Thyroid gland (tissue), 4 donors: ENCODE measurements around the gene ARHGEF1. TPM values are rescaled to one million over a fixed set of nuclear protein-coding genes. Genes with fewer than 3 reads are reported as not detected.

Experiments
- DNase-seq, 2 donors: peaks; one replicate each; pipeline ENCODE4 v3.0.0-alpha.2; 2019
- H3K27ac ChIP-seq, 3 donors: fragments of 200-600 bp; sonication (generic); 1 replicate in 2 of 3; 2 replicates in 1 of 3; pipeline ENCODE4 v1.5.1; 2016 to 2019; ENCODE audit warnings: mild to moderate bottlenecking in 1 of 3, moderate library complexity in 1 of 3
- H3K27me3 ChIP-seq: fragments of 200-600 bp; sonication (generic); one replicate; pipeline ENCODE4 v1.5.1; 2019
- H3K36me3 ChIP-seq, 2 donors: fragments of 200-600 bp; sonication (generic); one replicate each; pipeline ENCODE4 v1.5.1; 2016 to 2019
- H3K4me1 ChIP-seq, 2 donors: fragments of 200-600 bp; sonication (generic); one replicate each; pipeline ENCODE4 v1.5.1; 2017 to 2019
- H3K4me3 ChIP-seq, 3 donors: fragments of 200-600 bp; sonication (generic); replicated peaks in 1 of 3; 1 replicate in 2 of 3; 2 replicates in 1 of 3; pipeline ENCODE4 v1.5.1; 2016; ENCODE audit warnings: mild to moderate bottlenecking in 1 of 3
- H3K9me3 ChIP-seq: fragments of 200-600 bp; sonication (generic); one replicate; pipeline ENCODE4 v1.5.1; 2017
- POLR2A ChIP-seq, 2 donors: fragments of 450-650 bp; IDR thresholded peaks; one replicate each; pipeline ENCODE4 v1.6.1; 2017; ENCODE audit warnings: antibody characterized with exemption in 2 of 2, mild to moderate bottlenecking in 2 of 2, moderate library complexity in 1 of 2
- WGBS, 2 donors: methylation state at CpG; one replicate each; pipeline ENCODE4 v1.1.5; 2017; 5-methylcytosine and 5-hydroxymethylcytosine counted together
- intact Hi-C: fragments of 100-400 bp; cut with DNase I; formaldehyde crosslinking; loops from one replicate; pipeline ENCODE4 v1.15.1; 2023
- total RNA-seq, 4 donors: library from RNA; depleted of rRNA; stranded (reverse); fragments of >200 nt; gene quantifications; one replicate each; pipeline ENCODE4 v1.2.3, GENCODE V29; 2016
- TF ChIP-seq, protein P1 (sequence below), 6 experiments: fragments of 200-600 bp in 3 of 6; fragments of 450-650 bp in 3 of 6; sonication (generic) in 3 of 6; IDR thresholded peaks; one replicate each; pipeline ENCODE4 v1.5.1; 2016 to 2019; ENCODE audit warnings: antibody characterized with exemption in 6 of 6, mild to moderate bottlenecking in 2 of 6, inconsistent platforms in 1 of 6, moderate library complexity in 1 of 6

ARHGEF1 gene
- total RNA-seq, 4 donors from 2014 or later, result 34.5 to 52.6 (median 42.9) TPM

DNA sequence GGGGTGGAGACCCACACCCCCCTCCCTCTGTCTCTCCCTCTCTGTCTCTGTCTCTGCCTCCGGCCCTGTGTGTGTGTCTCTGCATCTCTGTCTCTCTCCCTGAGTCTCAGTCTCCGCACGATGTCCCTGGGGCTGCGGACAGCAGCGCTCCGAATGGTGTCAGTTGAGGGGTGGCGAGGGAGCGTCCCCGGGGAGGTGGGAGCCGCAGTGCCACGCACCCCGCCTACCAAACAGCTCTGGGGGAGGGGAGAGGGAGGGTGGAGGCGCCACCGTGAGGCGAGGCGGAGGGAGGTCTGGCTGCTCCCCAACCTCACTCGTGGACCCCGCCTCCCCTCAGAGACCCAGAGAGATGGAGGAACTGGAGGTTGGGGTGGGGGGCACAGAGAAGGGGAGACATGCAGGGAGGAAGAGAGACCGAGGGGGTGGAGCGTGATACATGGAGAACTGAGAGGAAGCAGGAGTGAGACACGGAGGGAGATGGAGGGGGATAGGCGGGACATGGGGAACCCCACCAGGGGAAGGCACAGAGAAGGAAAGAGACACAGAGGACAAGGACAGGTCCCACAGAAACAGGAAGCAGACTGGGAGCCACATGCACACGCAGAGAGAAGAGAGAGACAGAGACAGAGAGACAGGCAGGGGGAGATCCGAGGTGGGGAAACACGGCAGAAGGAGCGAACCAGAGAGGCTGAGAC, 38.0 kb downstream of the ARHGEF1 start:
- H3K27ac ChIP-seq, result no peak overlapping the region
- H3K4me1 ChIP-seq, result no peaks in the 10 kb centered on the region
- H3K9me3 ChIP-seq, result no peaks in the 10 kb centered on the region
- H3K36me3 ChIP-seq, result no peaks in the 10 kb centered on the region
- DNase-seq, result no peak
- 4 to 8% methylated on average over 11 to 26 of the region's 26 CpGs for WGBS, 2 donors
- intact Hi-C loops, result no loop called here
- peaks cover 12% of the 10 kb centered on the region for H3K27me3 ChIP-seq
- H3K4me3 ChIP-seq, result no peak overlapping the region
- TF ChIP-seq POLR2A (IDR thresholded peaks at IDR 0.05), result no peak
- TF ChIP-seq, protein P1, sequence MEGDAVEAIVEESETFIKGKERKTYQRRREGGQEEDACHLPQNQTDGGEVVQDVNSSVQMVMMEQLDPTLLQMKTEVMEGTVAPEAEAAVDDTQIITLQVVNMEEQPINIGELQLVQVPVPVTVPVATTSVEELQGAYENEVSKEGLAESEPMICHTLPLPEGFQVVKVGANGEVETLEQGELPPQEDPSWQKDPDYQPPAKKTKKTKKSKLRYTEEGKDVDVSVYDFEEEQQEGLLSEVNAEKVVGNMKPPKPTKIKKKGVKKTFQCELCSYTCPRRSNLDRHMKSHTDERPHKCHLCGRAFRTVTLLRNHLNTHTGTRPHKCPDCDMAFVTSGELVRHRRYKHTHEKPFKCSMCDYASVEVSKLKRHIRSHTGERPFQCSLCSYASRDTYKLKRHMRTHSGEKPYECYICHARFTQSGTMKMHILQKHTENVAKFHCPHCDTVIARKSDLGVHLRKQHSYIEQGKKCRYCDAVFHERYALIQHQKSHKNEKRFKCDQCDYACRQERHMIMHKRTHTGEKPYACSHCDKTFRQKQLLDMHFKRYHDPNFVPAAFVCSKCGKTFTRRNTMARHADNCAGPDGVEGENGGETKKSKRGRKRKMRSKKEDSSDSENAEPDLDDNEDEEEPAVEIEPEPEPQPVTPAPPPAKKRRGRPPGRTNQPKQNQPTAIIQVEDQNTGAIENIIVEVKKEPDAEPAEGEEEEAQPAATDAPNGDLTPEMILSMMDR (IDR thresholded peaks at IDR 0.05), result no peak

DNA sequence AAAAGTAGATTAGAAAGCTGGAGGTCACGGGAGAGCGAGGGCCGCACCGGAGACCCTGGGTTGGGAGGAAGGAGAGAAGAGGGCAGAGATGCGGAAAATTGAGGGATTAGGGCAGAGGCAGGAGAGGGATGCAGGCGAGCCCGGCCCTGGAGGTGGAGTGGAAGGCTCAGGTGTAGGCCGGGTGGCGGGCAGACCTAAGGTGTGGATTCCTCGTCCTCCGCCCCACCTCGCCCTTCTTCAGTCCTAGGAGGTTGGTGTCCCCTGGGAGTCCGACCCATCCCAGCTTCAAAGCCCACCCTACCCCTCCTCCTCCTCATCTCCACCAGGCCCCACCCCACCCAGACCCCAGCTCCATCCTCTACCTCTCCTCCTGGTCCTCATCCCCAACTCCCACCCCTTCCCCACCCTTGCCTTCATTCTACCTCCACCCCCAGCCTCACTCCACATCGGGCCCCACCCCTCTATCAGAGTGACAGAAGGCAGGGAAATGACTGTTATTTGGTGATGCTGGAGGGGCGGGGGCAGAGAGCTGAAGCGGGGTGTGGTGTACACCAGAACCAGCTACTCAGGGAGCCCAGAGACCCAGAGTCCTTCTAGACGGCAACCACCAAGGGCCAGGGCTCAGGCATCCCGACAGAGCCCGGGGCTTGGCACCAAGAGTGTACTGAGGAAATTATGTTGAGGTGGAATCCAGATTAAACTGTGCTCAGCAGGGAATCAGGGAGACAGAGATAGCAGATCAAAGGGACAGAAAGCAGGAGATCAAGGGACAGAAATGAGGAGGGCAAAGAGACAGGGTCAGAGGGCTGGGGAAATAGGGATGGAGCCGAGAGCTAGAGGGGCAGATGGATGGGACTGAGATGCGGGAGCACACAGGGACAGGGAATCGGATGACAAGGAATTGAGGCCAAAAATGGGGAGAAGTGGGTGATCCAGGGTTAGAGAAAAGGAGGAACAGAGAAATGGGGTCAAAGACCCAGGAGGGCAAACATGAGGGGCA, 38.9 kb downstream of the ARHGEF1 start:
- no peak overlapping the region for H3K27ac ChIP-seq
- no peaks in the 10 kb centered on the region for H3K9me3 ChIP-seq
- WGBS, 2 donors, result 6 to 14% methylated on average over 22 of the region's 22 CpGs
- intact Hi-C loops, result no loop called here
- H3K4me1 ChIP-seq, result no peaks in the 10 kb centered on the region
- H3K27me3 ChIP-seq, result peaks cover 12% of the 10 kb centered on the region
- no peak overlapping the region for H3K4me3 ChIP-seq
- DNase-seq, result no peak
- no peak for TF ChIP-seq POLR2A (IDR thresholded peaks at IDR 0.05)
- TF ChIP-seq, protein P1 (IDR thresholded peaks at IDR 0.05), result no peak
- no peaks in the 10 kb centered on the region for H3K36me3 ChIP-seq

DNA sequence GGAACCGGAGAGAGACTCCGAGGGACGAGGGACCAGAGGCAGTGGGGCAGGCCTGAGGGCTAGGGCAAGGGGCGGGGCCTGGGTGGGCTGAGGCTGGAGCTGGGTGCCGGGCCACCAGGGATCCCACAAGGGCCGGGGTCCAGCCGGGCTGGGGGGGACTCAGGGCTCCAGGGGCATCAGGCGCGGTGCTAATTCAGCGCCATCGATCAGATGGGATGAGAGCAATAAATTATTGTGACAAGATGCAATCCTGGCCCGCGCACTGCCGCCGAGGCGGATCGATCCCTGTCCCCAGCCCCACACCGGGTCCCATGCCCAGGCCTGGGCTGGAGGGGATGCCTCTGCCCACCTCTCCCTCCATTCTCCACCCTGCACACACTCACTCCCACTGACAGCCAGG, 39.6 kb downstream of the ARHGEF1 start:
- H3K9me3 ChIP-seq, result no peaks in the 10 kb centered on the region
- no peak overlapping the region for H3K4me3 ChIP-seq
- H3K27me3 ChIP-seq, result peaks cover 16% of the 10 kb centered on the region
- WGBS, 2 donors, result 6 to 8% methylated on average over 9 to 11 of the region's 18 CpGs
- no peak for DNase-seq
- no peak for TF ChIP-seq POLR2A (IDR thresholded peaks at IDR 0.05)
- TF ChIP-seq, protein P1 (IDR thresholded peaks at IDR 0.05), result no peak
- no peak overlapping the region for H3K27ac ChIP-seq
- no peaks in the 10 kb centered on the region for H3K4me1 ChIP-seq
- no peaks in the 10 kb centered on the region for H3K36me3 ChIP-seq
- intact Hi-C loops, result no loop called here

DNA sequence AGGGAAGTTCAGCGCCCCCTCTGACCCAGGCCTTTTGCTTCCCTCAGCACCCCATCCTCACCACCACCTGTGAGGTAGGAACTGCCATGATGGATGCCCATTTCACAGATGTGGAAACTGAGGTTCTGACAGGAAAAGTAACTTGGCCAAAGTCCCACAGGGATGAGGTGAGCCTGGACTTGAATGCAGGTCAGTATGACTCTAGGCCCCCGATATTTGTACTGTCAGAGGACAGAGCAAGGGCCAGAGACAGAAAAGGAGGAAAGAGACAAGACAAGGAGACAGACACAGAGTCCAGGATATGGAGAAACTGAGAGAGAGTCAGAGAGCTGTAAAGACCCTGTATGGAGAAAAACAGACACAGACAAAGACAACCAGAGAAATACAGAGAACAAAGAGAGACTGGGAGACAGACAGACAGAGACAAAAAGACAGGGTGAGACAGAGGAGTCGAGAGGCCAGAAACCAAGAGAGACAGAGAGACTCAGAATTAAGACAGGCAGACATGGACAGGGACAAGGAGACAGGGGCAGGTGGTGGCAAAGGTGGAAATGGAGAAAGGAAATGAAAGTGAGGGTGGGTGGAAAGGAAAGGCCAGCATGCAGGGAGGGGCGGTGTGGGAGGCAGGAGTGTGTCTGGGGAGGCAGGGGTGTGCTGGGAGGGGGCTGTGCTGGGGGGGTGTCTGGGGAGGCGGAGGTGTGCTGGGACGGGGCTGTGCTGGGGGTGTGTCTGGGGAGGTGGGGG, 40.2 kb downstream of the ARHGEF1 start:
- H3K27me3 ChIP-seq, result peaks cover 23% of the 10 kb centered on the region

More for the DNA sequence above, 40.2 kb downstream of the ARHGEF1 start:
- TF ChIP-seq, protein P1 (IDR thresholded peaks at IDR 0.05), result no peak
- TF ChIP-seq POLR2A (IDR thresholded peaks at IDR 0.05), result no peak
- Histone ChIP-seq H3K4me3 (no peak overlapping the region), H3K27ac (no peak overlapping the region), H3K36me3 (no peaks in the 10 kb centered on the region), H3K9me3 (no peaks in the 10 kb centered on the region), H3K4me1 (peaks cover 5 to 6% of the 10 kb centered on the region in 2 donors)
- DNase-seq, result no peak
- 27 to 40% methylated on average over 4 of the region's 6 CpGs for WGBS, 2 donors
- intact Hi-C loops, result no loop called here
